Neural cell (in vitro differentiated cells): Measurements from ENCODE around the gene GRAMD2A. TPM values are rescaled to one million over a fixed set of nuclear protein-coding genes. Genes with fewer than 3 reads are reported as not detected.
A peak's percentile ranks its signal among the peaks of the same experiment; 100 is the strongest.

ENCODE experiments used
- H2AFZ ChIP-seq: fragments of 200-600, 300-800 bp; sonication (generic), shearing (Covaris generic); 2 replicates; pipeline ENCODE4 v1.6.0; 2014; ENCODE audit warnings: low read depth, mild to moderate bottlenecking, antibody characterized with exemption, low read length, moderate library complexity
- H3F3A ChIP-seq: fragments of 200-600 bp; shearing (Covaris generic); 2 replicates; pipeline ENCODE4 v1.6.1; 2016; ENCODE audit warnings: mild to moderate bottlenecking, moderate library complexity, mixed read lengths, antibody characterized with exemption, low read length; ENCODE audit not compliant: insufficient read depth, poor library complexity, severe bottlenecking
- H3K27ac ChIP-seq: fragments of 200-600, 300-800 bp; sonication (generic), shearing (Covaris generic); 2 replicates; pipeline ENCODE4 v1.5.1; 2014; ENCODE audit warnings: mild to moderate bottlenecking, low read length, moderate library complexity
- H3K27me3 ChIP-seq: fragments of 300-800, 200-600 bp; sonication (generic), shearing (Covaris generic); 2 replicates; pipeline ENCODE4 v1.6.0; 2014; ENCODE audit warnings: mild to moderate bottlenecking, low read depth, low read length, moderate library complexity; ENCODE audit not compliant: insufficient read depth
- H3K36me3 ChIP-seq: fragments of 300-800, 200-600 bp; sonication (generic), shearing (Covaris generic); 2 replicates; pipeline ENCODE4 v1.5.1; 2014; ENCODE audit warnings: mild to moderate bottlenecking, antibody characterized with exemption, low read length, moderate library complexity; ENCODE audit not compliant: insufficient read depth
- H3K4me2 ChIP-seq: fragments of 300-800, 200-600 bp; sonication (generic), shearing (Covaris generic); 2 replicates; pipeline ENCODE4 v1.6.0; 2014; ENCODE audit warnings: mild to moderate bottlenecking, low read length
- H3K4me3 ChIP-seq: fragments of 300-800, 200-600 bp; sonication (generic), shearing (Covaris generic); 2 replicates; pipeline ENCODE4 v1.5.1; 2014; ENCODE audit warnings: mild to moderate bottlenecking, low read length, moderate library complexity
- H3K79me2 ChIP-seq: fragments of 200-600 bp; shearing (Covaris generic); replicated peaks from 2 replicates; pipeline ENCODE4 v1.6.0; 2014; ENCODE audit warnings: mild to moderate bottlenecking, low read length, moderate library complexity; ENCODE audit not compliant: insufficient read depth
- H3K9ac ChIP-seq: fragments of 300-800, 200-600 bp; sonication (generic), shearing (Covaris generic); 2 replicates; pipeline ENCODE4 v1.6.1; 2016; ENCODE audit warnings: mild to moderate bottlenecking, low read length, mixed read lengths
- H3K9me2 ChIP-seq: fragments of 200-600 bp; shearing (Covaris generic); 2 replicates; pipeline ENCODE4 v1.6.1; 2016; ENCODE audit warnings: mild to moderate bottlenecking, low read length, mixed read lengths; ENCODE audit not compliant: insufficient read depth
- H3K9me3 ChIP-seq: fragments of 200-600, 300-800 bp; sonication (generic), shearing (Covaris generic); 2 replicates; pipeline ENCODE4 v1.6.1; 2016; ENCODE audit warnings: mild to moderate bottlenecking, mixed run types, low read length, moderate library complexity, mixed read lengths
- H4K20me1 ChIP-seq: fragments of 200-600 bp; shearing (Covaris generic); 2 replicates; pipeline ENCODE4 v1.6.1; 2016; ENCODE audit warnings: mild to moderate bottlenecking, mixed run types; ENCODE audit not compliant: insufficient read depth
- EP300 ChIP-seq: fragments of 450-650 bp; conservative IDR thresholded peaks from 2 replicates; pipeline ENCODE4 v1.6.1; 2014; ENCODE audit warnings: antibody characterized with exemption, mild to moderate bottlenecking, moderate library complexity; ENCODE audit not compliant: poor library complexity, severe bottlenecking
- EZH2 ChIP-seq: fragments of 200-600, 300-800 bp; shearing (Covaris generic), sonication (generic); IDR thresholded peaks from 2 replicates; pipeline ENCODE4 v1.6.1; 2014; ENCODE audit warnings: antibody characterized with exemption, low read length, borderline replicate concordance, mild to moderate bottlenecking; ENCODE audit not compliant: insufficient read depth, poor library complexity, severe bottlenecking
- MXI1 ChIP-seq: fragments of 450-650 bp; conservative IDR thresholded peaks from 2 replicates; pipeline ENCODE4 v1.6.1; 2014; ENCODE audit warnings: antibody characterized with exemption, mild to moderate bottlenecking; ENCODE audit not compliant: poor library complexity, severe bottlenecking
- POLR2AphosphoS5 ChIP-seq: IDR thresholded peaks from 2 replicates; pipeline ENCODE4 v1.6.1; 2012
- RAD21 ChIP-seq: fragments of 450-650 bp; conservative IDR thresholded peaks from 2 replicates; pipeline ENCODE4 v1.6.1; 2014; ENCODE audit warnings: antibody characterized with exemption, mild to moderate bottlenecking, moderate library complexity
- REST ChIP-seq: IDR thresholded peaks from 2 replicates; pipeline ENCODE4 v1.6.1; 2012; ENCODE audit warnings: borderline replicate concordance
- SMC3 ChIP-seq: fragments of 450-650 bp; conservative IDR thresholded peaks from 2 replicates; pipeline ENCODE4 v1.6.1; 2014; ENCODE audit warnings: antibody characterized with exemption, mild to moderate bottlenecking, moderate library complexity; ENCODE audit not compliant: poor library complexity
- TAF1 ChIP-seq: IDR thresholded peaks from 2 replicates; pipeline ENCODE4 v1.6.1; 2012; ENCODE audit warnings: low read depth
- polyA plus RNA-seq: library from polyadenylated mRNA; depleted of rRNA; stranded (reverse); fragments of >200 nt; gene quantifications from 2 replicates; pipeline ENCODE4 v1.2.3, GENCODE V29; 2014
- TF ChIP-seq, protein P1 (sequence below): fragments of 450-650 bp; IDR thresholded peaks from 2 replicates; pipeline ENCODE4 v1.5.1; 2014; ENCODE audit warnings: antibody characterized with exemption, mild to moderate bottlenecking, moderate library complexity; ENCODE audit not compliant: poor library complexity, severe bottlenecking

The GRAMD2A gene
- polyA plus RNA-seq, 1 donor from 2014 or later: 1.9 TPM

GRCh38 chr15:72229076-72229946 is 31.7 kb upstream of the GRAMD2A start:
- peak overlapping the region; percentile 71 for H3K4me2 ChIP-seq
- peak overlapping the region; percentile 46 for H2AFZ ChIP-seq
- no peaks in the 10 kb centered on the region for H3K36me3 ChIP-seq
- peak overlapping the region; percentile 92 for H3K27ac ChIP-seq
- peak overlapping the region; percentile 99 for H3K4me3 ChIP-seq
- H4K20me1 ChIP-seq: no peaks in the 10 kb centered on the region
- no peaks in the 10 kb centered on the region for H3K9me2 ChIP-seq
- H3K9ac ChIP-seq: peak overlapping the region; percentile 95
- H3K9me3 ChIP-seq: no peaks in the 10 kb centered on the region
- TF ChIP-seq MXI1 (no peak), POLR2AphosphoS5 (peak; percentile 13)
- H3F3A ChIP-seq: no peaks in the 10 kb centered on the region
- no peaks in the 10 kb centered on the region for H3K27me3 ChIP-seq
- peaks cover 46% of the 10 kb centered on the region for H3K79me2 ChIP-seq

DNA sequence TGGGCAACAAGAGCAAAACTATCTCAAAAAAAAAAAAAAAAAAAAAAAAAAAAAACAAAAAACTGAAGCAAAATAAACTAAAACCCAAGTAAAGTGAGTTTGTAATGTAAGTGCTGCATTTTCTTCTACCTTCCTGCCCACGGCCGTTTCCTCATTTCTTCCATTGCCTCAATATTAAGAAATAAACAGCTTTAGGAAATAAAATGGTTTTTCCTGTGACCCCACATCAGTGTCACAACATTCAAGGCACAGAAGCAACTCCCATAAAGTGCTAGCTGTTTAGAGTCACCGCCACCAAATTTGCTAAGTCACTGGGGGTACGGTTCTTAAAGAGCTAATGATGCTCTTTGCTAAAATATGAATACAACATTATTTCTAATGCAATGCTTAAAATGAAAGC is 30.1 kb upstream of the GRAMD2A start:
- H3K9me3 ChIP-seq: no peaks in the 10 kb centered on the region
- H3K9me2 ChIP-seq: no peaks in the 10 kb centered on the region
- no peaks in the 10 kb centered on the region for H3K36me3 ChIP-seq
- no peak overlapping the region for H3K27ac ChIP-seq
- H3K9ac ChIP-seq: no peak overlapping the region
- no peak for TF ChIP-seq EZH2
- TF ChIP-seq POLR2AphosphoS5: no peak
- TF ChIP-seq SMC3: no peak
- no peak for TF ChIP-seq REST
- TF ChIP-seq, protein P1, sequence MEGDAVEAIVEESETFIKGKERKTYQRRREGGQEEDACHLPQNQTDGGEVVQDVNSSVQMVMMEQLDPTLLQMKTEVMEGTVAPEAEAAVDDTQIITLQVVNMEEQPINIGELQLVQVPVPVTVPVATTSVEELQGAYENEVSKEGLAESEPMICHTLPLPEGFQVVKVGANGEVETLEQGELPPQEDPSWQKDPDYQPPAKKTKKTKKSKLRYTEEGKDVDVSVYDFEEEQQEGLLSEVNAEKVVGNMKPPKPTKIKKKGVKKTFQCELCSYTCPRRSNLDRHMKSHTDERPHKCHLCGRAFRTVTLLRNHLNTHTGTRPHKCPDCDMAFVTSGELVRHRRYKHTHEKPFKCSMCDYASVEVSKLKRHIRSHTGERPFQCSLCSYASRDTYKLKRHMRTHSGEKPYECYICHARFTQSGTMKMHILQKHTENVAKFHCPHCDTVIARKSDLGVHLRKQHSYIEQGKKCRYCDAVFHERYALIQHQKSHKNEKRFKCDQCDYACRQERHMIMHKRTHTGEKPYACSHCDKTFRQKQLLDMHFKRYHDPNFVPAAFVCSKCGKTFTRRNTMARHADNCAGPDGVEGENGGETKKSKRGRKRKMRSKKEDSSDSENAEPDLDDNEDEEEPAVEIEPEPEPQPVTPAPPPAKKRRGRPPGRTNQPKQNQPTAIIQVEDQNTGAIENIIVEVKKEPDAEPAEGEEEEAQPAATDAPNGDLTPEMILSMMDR: no peak
- no peak for TF ChIP-seq TAF1
- no peak for TF ChIP-seq RAD21
- TF ChIP-seq EP300: no peak
- no peak for TF ChIP-seq MXI1
- no peaks in the 10 kb centered on the region for H3F3A ChIP-seq
- H4K20me1 ChIP-seq: no peaks in the 10 kb centered on the region
- no peak overlapping the region for H2AFZ ChIP-seq
- H3K4me3 ChIP-seq: peak overlapping the region; percentile 99
- H3K27me3 ChIP-seq: no peaks in the 10 kb centered on the region
- H3K4me2 ChIP-seq: no peak overlapping the region
- peaks cover 62% of the 10 kb centered on the region for H3K79me2 ChIP-seq
